ENCODE data around the gene CSNK1G2.
A peak's percentile ranks its signal among the peaks of the same experiment; 100 is the strongest.

The CSNK1G2 gene

GRCh38 chr19:2012941-2013682, 72.1 kb downstream of the CSNK1G2 start:
- Histone ChIP-seq H3K4me3 (ENCODE audit: extremely low read depth, insufficient read depth, low read length, poor library complexity, severe bottlenecking) (no peak overlapping the region), H3K4me1 (ENCODE audit: control insufficient read depth, insufficient read depth, low read length, poor library complexity, severe bottlenecking) (peaks cover 9% of the 10 kb centered on the region), H3K36me3 (ENCODE audit: control insufficient read depth, insufficient read depth, low read length) (peaks cover 22% of the 10 kb centered on the region), H3K27ac (ENCODE audit: low read depth, low read length, severe bottlenecking) (no peak overlapping the region), H3K9me3 (ENCODE audit: control insufficient read depth, low read length) (no peaks in the 10 kb centered on the region)
- 89 to 91% methylated on average over 16 to 19 of the region's 21 CpGs for WGBS, 2 experiments (ENCODE audit: insufficient coverage in 2 of 2)

- H3K36me3 ChIP-seq (ENCODE audit: control insufficient read depth, insufficient read depth, low read length), result peaks cover 22% of the 10 kb centered on the region
- H3K27ac ChIP-seq (ENCODE audit: low read depth, low read length, severe bottlenecking), result no peak overlapping the region
- 95 to 100% methylated on average over 1 to 6 of the region's 6 CpGs for WGBS, 2 experiments (ENCODE audit: insufficient coverage in 2 of 2)
- peaks cover 9% of the 10 kb centered on the region for H3K4me1 ChIP-seq (ENCODE audit: control insufficient read depth, insufficient read depth, low read length, poor library complexity, severe bottlenecking)
- no peaks in the 10 kb centered on the region for H3K9me3 ChIP-seq (ENCODE audit: control insufficient read depth, low read length)
- H3K4me3 ChIP-seq (ENCODE audit: extremely low read depth, insufficient read depth, low read length, poor library complexity, severe bottlenecking), result no peak overlapping the region
These were observed 72.7 kb downstream of the CSNK1G2 start for GRCh38 chr19:2013683-2013961.

GRCh38 chr19:2014131-2014571, 73.2 kb downstream of the CSNK1G2 start:
- H3K36me3 ChIP-seq (ENCODE audit: control insufficient read depth, insufficient read depth, low read length), result peaks cover 22% of the 10 kb centered on the region
- H3K4me3 ChIP-seq (ENCODE audit: extremely low read depth, insufficient read depth, low read length, poor library complexity, severe bottlenecking), result peak overlapping the region; percentile 55
- 95 to 100% methylated on average over 5 of the region's 5 CpGs for WGBS, 2 experiments (ENCODE audit: insufficient coverage in 2 of 2)
- H3K27ac ChIP-seq (ENCODE audit: low read depth, low read length, severe bottlenecking), result no peak overlapping the region
- peaks cover 9% of the 10 kb centered on the region for H3K4me1 ChIP-seq (ENCODE audit: control insufficient read depth, insufficient read depth, low read length, poor library complexity, severe bottlenecking)
- no peaks in the 10 kb centered on the region for H3K9me3 ChIP-seq (ENCODE audit: control insufficient read depth, low read length)

- Histone ChIP-seq H3K27ac (ENCODE audit: low read depth, low read length, severe bottlenecking) (no peak overlapping the region), H3K4me1 (ENCODE audit: control insufficient read depth, insufficient read depth, low read length, poor library complexity, severe bottlenecking) (peaks cover 9% of the 10 kb centered on the region), H3K36me3 (ENCODE audit: control insufficient read depth, insufficient read depth, low read length) (peaks cover 22% of the 10 kb centered on the region), H3K9me3 (ENCODE audit: control insufficient read depth, low read length) (no peaks in the 10 kb centered on the region), H3K4me3 (ENCODE audit: extremely low read depth, insufficient read depth, low read length, poor library complexity, severe bottlenecking) (peak overlapping the region; percentile 55)
- WGBS, 2 experiments (ENCODE audit: insufficient coverage in 2 of 2), result 19 to 21% methylated on average over 40 to 49 of the region's 74 CpGs
These were observed 74.0 kb downstream of the CSNK1G2 start for GRCh38 chr19:2014731-2015607.

- Histone ChIP-seq H3K36me3 (ENCODE audit: control insufficient read depth, insufficient read depth, low read length) (peaks cover 22% of the 10 kb centered on the region), H3K9me3 (ENCODE audit: control insufficient read depth, low read length) (no peaks in the 10 kb centered on the region), H3K4me1 (ENCODE audit: control insufficient read depth, insufficient read depth, low read length, poor library complexity, severe bottlenecking) (peaks cover 9% of the 10 kb centered on the region), H3K4me3 (ENCODE audit: extremely low read depth, insufficient read depth, low read length, poor library complexity, severe bottlenecking) (peak within 1 kb of the TSS; percentile 55), H3K27ac (ENCODE audit: low read depth, low read length, severe bottlenecking) (no peak within 1 kb of the TSS)
- WGBS, 2 experiments (ENCODE audit: insufficient coverage in 2 of 2), result no CpG with 5 or more reads among the region's 20 CpGs
These were observed 74.6 kb downstream of the CSNK1G2 start, which contains the start of gene BTBD2 for GRCh38 chr19:2015608-2015950. Gene BTBD2, minus strand, starts transcription at chr19:2015714. Its CDS starts 11 bp downstream, at chr19:2015703.

- Histone ChIP-seq H3K27ac (ENCODE audit: low read depth, low read length, severe bottlenecking) (no peak overlapping the region), H3K4me3 (ENCODE audit: extremely low read depth, insufficient read depth, low read length, poor library complexity, severe bottlenecking) (peak overlapping the region; percentile 21), H3K36me3 (ENCODE audit: control insufficient read depth, insufficient read depth, low read length) (peaks cover 19% of the 10 kb centered on the region), H3K4me1 (ENCODE audit: control insufficient read depth, insufficient read depth, low read length, poor library complexity, severe bottlenecking) (peaks cover 9% of the 10 kb centered on the region), H3K9me3 (ENCODE audit: control insufficient read depth, low read length) (no peaks in the 10 kb centered on the region)
- WGBS, 2 experiments (ENCODE audit: insufficient coverage in 2 of 2), result 83 to 88% methylated on average over 14 to 17 of the region's 23 CpGs
These were observed 75.3 kb downstream of the CSNK1G2 start for GRCh38 chr19:2016041-2016807.

GRCh38 chr19:2018752-2019151, 77.8 kb downstream of the CSNK1G2 start:
- 96 to 100% methylated on average over 9 of the region's 13 CpGs for WGBS, 2 experiments (ENCODE audit: insufficient coverage in 2 of 2)
- H3K36me3 ChIP-seq (ENCODE audit: control insufficient read depth, insufficient read depth, low read length), result no peaks in the 10 kb centered on the region
- no peak overlapping the region for H3K4me3 ChIP-seq (ENCODE audit: extremely low read depth, insufficient read depth, low read length, poor library complexity, severe bottlenecking)
- H3K27ac ChIP-seq (ENCODE audit: low read depth, low read length, severe bottlenecking), result no peak overlapping the region
- no peaks in the 10 kb centered on the region for H3K9me3 ChIP-seq (ENCODE audit: control insufficient read depth, low read length)
- peaks cover 9% of the 10 kb centered on the region for H3K4me1 ChIP-seq (ENCODE audit: control insufficient read depth, insufficient read depth, low read length, poor library complexity, severe bottlenecking)

- 70 to 79% methylated on average over 2 to 3 of the region's 4 CpGs for WGBS, 2 experiments (ENCODE audit: insufficient coverage in 2 of 2)
- Histone ChIP-seq H3K27ac (ENCODE audit: low read depth, low read length, severe bottlenecking) (no peak overlapping the region), H3K4me1 (ENCODE audit: control insufficient read depth, insufficient read depth, low read length, poor library complexity, severe bottlenecking) (no peaks in the 10 kb centered on the region), H3K4me3 (ENCODE audit: extremely low read depth, insufficient read depth, low read length, poor library complexity, severe bottlenecking) (no peak overlapping the region), H3K36me3 (ENCODE audit: control insufficient read depth, insufficient read depth, low read length) (no peaks in the 10 kb centered on the region), H3K9me3 (ENCODE audit: control insufficient read depth, low read length) (no peaks in the 10 kb centered on the region)
These were observed 80.6 kb downstream of the CSNK1G2 start for GRCh38 chr19:2021453-2022140.

- Histone ChIP-seq H3K27ac (ENCODE audit: low read depth, low read length, severe bottlenecking) (no peak overlapping the region), H3K4me3 (ENCODE audit: extremely low read depth, insufficient read depth, low read length, poor library complexity, severe bottlenecking) (no peak overlapping the region), H3K4me1 (ENCODE audit: control insufficient read depth, insufficient read depth, low read length, poor library complexity, severe bottlenecking) (no peaks in the 10 kb centered on the region), H3K9me3 (ENCODE audit: control insufficient read depth, low read length) (no peaks in the 10 kb centered on the region), H3K36me3 (ENCODE audit: control insufficient read depth, insufficient read depth, low read length) (no peaks in the 10 kb centered on the region)
- WGBS, 2 experiments (ENCODE audit: insufficient coverage in 2 of 2), result 93 to 95% methylated on average over 2 of the region's 2 CpGs
These were observed 81.3 kb downstream of the CSNK1G2 start for GRCh38 chr19:2022289-2022688.

- Histone ChIP-seq H3K4me1 (ENCODE audit: control insufficient read depth, insufficient read depth, low read length, poor library complexity, severe bottlenecking) (no peaks in the 10 kb centered on the region), H3K9me3 (ENCODE audit: control insufficient read depth, low read length) (no peaks in the 10 kb centered on the region), H3K36me3 (ENCODE audit: control insufficient read depth, insufficient read depth, low read length) (no peaks in the 10 kb centered on the region), H3K4me3 (ENCODE audit: extremely low read depth, insufficient read depth, low read length, poor library complexity, severe bottlenecking) (no peak overlapping the region), H3K27ac (ENCODE audit: low read depth, low read length, severe bottlenecking) (no peak overlapping the region)
- 82 to 97% methylated on average over 8 to 10 of the region's 10 CpGs for WGBS, 2 experiments (ENCODE audit: insufficient coverage in 2 of 2)
These were observed 85.8 kb downstream of the CSNK1G2 start for GRCh38 chr19:2026770-2027169.

Data from mesodermal cell (in vitro differentiated cells).